ENCODE data around the gene ZCCHC8.

GRCh38 chr12:122449317-122449716, 51.4 kb downstream of the ZCCHC8 start:
- TF ChIP-seq RAD21 (IDR thresholded peaks at IDR 0.05; ENCODE audit: low read depth): no peak
- TF ChIP-seq YY1 (IDR thresholded peaks at IDR 0.05; ENCODE audit: extremely low read depth, insufficient replicate concordance, low read depth, low read length): no peak
- no peak for TF ChIP-seq SIN3A (IDR thresholded peaks at IDR 0.05; ENCODE audit: low read depth)
- no peak for TF ChIP-seq TCF7L2 (IDR thresholded peaks at IDR 0.05; ENCODE audit: borderline replicate concordance, extremely low read depth, insufficient read depth, insufficient read length)

Data from HCT116 (cell line).